ENCODE results near the gene TBX5. TPM values are rescaled to one million over a fixed set of nuclear protein-coding genes. Genes with fewer than 3 reads are reported as not detected.

TBX5 gene
- polyA plus RNA-seq, 1 of the 3 experiments (the other 2 are of a cell fraction): not detected

DNA sequence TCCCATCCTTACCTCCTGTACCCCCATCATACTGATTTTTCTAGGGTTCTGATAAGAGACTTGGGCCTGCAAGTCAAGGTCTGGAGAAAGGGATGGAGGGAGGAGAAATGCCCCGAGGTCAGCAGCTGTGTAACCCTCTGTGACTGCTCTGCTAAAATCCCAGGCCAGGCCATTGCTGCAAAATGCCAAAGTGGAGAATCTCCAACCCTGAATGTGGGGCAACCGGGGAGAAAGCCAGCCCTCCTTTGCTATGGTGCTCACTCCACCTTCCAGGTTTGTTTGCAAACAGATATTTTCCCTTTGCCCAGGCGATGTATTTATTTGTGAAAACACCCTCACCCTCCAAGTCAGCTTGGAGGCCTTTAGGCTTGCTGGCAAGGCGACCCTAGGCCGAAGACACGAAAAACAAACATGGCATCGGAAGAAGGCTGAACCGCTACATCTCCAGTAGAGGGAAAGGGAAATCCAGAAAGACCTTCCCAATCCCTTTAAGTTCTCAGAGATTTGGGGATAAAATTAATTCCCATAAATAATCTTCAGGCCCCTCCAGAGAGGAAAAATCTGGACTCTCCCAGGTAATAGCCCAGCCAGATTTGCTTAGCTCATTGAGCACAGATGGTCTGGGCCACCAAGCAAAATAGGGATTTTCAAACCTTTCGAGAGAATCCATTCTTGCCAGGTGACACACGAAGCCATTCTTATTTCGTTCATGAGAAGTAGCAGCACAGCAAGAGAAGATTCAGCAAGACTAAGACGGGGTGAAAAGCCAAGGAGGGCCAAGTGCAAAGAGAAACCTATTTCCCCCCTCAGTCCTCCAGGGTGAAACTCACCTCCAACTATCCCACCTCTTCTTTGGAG, 1.3 kb upstream of the TBX5 start:
- Histone ChIP-seq H4K20me1 (ENCODE audit: insufficient read depth) (no peaks in the 10 kb centered on the region), H2AFZ (ENCODE audit: low read depth) (no peak overlapping the region), H3K36me3 (replicated peaks in 1 of 2; ENCODE audit: control insufficient read depth in 1 of 2, insufficient read depth in 2 of 2, low read length in 1 of 2) (no peaks in the 10 kb centered on the region), H3K4me1 (ENCODE audit: control insufficient read depth in 1 of 2, insufficient read depth in 2 of 2, low read depth in 1 of 2, low read length in 1 of 2) (no peaks in the 10 kb centered on the region; a peak in 1 of 4 replicates), H3K4me2 (no peak overlapping the region), H3K4me3 (ENCODE audit: low read depth in 2 of 2, low read length in 1 of 2) (no peak overlapping the region), H3K9ac (no peak overlapping the region), H3K79me2 (ENCODE audit: insufficient read depth) (no peaks in the 10 kb centered on the region), H3K9me2 (no peaks in the 10 kb centered on the region), H3F3A (replicated peaks; ENCODE audit: insufficient read depth) (no peaks in the 10 kb centered on the region), H3K27ac (ENCODE audit: low read depth in 2 of 2, low read length in 1 of 2) (no peak overlapping the region), H3K27me3 (ENCODE audit: insufficient read depth) (peaks cover 98% of the 10 kb centered on the region), H3K9me3 (no peaks in the 10 kb centered on the region)
- DNase-seq: no peak
- 42% methylated on average over 12 of the region's 12 CpGs for WGBS (ENCODE audit: low lambda C conversion rate)
- ChIA-PET CTCF (no interaction called here), POLR2A (no interaction called here)
- TF ChIP-seq TEAD4 (IDR thresholded peaks at IDR 0.05; ENCODE audit: borderline replicate concordance, insufficient read depth) (no peak), RFX5 (IDR thresholded peaks at IDR 0.05; ENCODE audit: low read length) (no peak), NRF1 (IDR thresholded peaks at IDR 0.05; ENCODE audit: low read depth, low read length) (no peak), POLR2AphosphoS5 (IDR thresholded peaks at IDR 0.05; ENCODE audit: low read depth, low read length) (no peak), FOXM1 (IDR thresholded peaks at IDR 0.05; ENCODE audit: low read depth) (no peak), MAX (IDR thresholded peaks at IDR 0.05; ENCODE audit: low read depth) (no peak), GABPA (IDR thresholded peaks at IDR 0.05; ENCODE audit: low read depth) (no peak), MEF2A (IDR thresholded peaks at IDR 0.05; ENCODE audit: borderline replicate concordance, low read depth) (no peak), MXI1 (IDR thresholded peaks at IDR 0.05; ENCODE audit: low read depth, low read length) (no peak), REST (IDR thresholded peaks at IDR 0.05; ENCODE audit: low read depth, low read length) (no peak), SMC3 (IDR thresholded peaks at IDR 0.05; ENCODE audit: low read depth, low read length) (no peak), FOXJ3 (CRISPR knock-in tag; IDR thresholded peaks at IDR 0.05) (no peak), FOSL2 (IDR thresholded peaks at IDR 0.05; ENCODE audit: borderline replicate concordance, low read depth) (no peak), TCF12 (IDR thresholded peaks at IDR 0.05) (no peak), EZH2phosphoT487 (IDR thresholded peaks at IDR 0.05; ENCODE audit: borderline replicate concordance, low read depth) (no peak), NFIC (IDR thresholded peaks at IDR 0.05; ENCODE audit: borderline replicate concordance) (no peak), SIN3A (IDR thresholded peaks at IDR 0.05; ENCODE audit: borderline replicate concordance, low read depth, low read length) (no peak), EP300 (IDR thresholded peaks at IDR 0.05; ENCODE audit: borderline replicate concordance in 1 of 2, low read depth in 1 of 2, low read length in 1 of 2) (no peak)
- TF ChIP-seq, protein P1, sequence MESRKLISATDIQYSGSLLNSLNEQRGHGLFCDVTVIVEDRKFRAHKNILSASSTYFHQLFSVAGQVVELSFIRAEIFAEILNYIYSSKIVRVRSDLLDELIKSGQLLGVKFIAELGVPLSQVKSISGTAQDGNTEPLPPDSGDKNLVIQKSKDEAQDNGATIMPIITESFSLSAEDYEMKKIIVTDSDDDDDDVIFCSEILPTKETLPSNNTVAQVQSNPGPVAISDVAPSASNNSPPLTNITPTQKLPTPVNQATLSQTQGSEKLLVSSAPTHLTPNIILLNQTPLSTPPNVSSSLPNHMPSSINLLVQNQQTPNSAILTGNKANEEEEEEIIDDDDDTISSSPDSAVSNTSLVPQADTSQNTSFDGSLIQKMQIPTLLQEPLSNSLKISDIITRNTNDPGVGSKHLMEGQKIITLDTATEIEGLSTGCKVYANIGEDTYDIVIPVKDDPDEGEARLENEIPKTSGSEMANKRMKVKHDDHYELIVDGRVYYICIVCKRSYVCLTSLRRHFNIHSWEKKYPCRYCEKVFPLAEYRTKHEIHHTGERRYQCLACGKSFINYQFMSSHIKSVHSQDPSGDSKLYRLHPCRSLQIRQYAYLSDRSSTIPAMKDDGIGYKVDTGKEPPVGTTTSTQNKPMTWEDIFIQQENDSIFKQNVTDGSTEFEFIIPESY (IDR thresholded peaks at IDR 0.05; ENCODE audit: borderline replicate concordance, low read depth): no peak

Measured in SK-N-SH (cell line).